Head of caudate nucleus (tissue), 42 donors: ENCODE results near the gene RAPGEF6.
"Not testable (repeated sequence)": the region's sequence is repeated elsewhere in the genome, so short reads cannot be mapped to it uniquely, and the experiment has no call there.

Source experiments
- DNase-seq, 42 donors: peaks; one replicate each; pipeline versions ENCODE4 v3.0.0 to v3.0.0-alpha.2; 2020 to 2021; ENCODE audit warnings: mixed read lengths in 7 of 42
- intact Hi-C: fragments of 100-400 bp; cut with DNase I; formaldehyde crosslinking; loops from one replicate; pipeline ENCODE4 v1.15.0; 2022

Gene RAPGEF6

DNA sequence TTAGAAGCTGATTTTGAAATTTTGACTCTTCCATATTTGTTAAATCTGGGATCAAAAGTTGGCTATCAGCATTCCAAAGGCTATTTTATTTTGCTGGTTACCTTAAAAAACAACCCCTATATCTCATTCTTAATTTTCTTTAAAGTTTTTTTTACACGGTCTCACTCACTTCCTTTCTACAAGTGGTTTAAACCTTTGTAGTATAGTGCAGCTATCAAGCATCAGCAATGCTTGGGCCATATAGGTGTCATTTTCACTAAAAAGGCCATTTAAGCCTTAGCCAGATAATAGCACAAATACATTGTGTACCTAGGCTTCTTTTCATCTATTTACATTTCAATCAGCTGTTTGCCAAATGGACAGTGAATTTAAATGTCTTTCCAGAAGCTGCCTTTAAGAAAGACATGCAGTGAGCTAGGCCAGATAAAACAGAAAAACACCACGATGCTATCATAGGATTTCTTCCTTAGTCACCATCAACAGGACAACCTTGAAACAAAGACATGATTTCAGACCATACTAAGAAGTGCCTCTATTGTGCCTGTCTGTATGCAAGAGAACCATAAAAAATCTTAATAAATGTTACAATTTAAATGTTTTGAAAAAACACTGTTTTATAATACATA is 104.2 kb downstream of the RAPGEF6 start:
- no peak for DNase-seq
- intact Hi-C loops, result no loop called here

- DNase-seq, result no peak
- intact Hi-C loops, result no loop called here
Observed at GRCh38 chr5:131528682-131529081, 106.3 kb downstream of the RAPGEF6 start.

- no peak for DNase-seq
- intact Hi-C loops, result no loop called here
Observed at GRCh38 chr5:131525805-131526204, 109.2 kb downstream of the RAPGEF6 start.

- intact Hi-C loops, result no loop called here
- DNase-seq, result no peak
Observed at GRCh38 chr5:131524431-131524830, 110.6 kb downstream of the RAPGEF6 start.

DNA sequence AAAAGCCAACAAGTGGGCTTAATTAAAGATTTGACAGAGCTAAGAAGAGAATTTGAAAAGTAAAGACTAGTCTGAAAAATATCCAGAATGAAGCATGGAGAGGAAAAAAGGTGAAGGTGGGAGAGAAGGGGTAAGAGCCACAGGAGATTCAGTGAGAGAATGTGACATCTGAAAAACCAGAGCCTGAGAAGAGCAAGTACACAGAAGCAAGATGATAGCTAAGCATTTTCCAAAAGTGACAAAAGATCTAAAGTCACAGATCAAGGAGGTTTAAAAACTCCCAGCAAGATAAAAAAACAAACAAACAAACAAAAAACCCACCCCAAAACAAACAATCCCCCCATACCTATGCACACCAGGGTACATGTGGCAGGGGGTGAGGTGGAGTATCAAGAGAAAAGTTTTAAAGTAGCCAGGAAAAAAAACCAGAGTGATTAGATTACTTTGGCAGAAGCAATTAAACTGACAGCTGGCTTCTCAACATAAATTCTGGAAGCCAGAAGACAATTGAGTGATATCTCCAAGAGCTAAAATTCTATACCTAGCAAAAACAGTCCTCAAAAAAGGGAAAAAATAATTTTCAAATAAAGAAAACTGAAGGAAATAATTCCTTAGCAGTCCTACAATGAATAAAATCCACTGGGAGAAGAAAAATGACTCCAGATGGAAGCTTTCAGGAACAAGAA is 111.4 kb downstream of the RAPGEF6 start:
- intact Hi-C loops, result no loop called here
- no peak for DNase-seq

GRCh38 chr5:131521252-131521651 is 113.8 kb downstream of the RAPGEF6 start:
- DNase-seq, result no peak
- intact Hi-C loops, result no loop called here

DNA sequence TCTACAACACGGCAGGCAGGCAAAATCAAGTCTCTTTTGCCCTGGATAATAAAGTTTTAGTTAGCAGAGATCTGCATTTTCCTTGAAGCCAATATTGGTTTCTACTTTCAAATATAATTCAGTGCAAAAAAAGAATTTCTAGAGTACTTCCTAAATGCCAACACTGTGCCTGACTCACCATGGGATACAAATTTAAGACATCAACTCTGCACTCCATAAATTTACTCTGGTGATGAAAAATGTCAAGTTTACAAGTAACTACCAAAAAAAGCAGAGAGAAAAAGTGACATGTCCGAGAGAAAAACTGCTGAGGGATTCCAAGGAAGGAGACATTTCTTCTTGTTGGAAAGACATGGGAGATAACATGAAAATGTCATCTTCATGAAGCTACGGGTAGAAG is 119.7 kb downstream of the RAPGEF6 start:
- intact Hi-C loops, result no loop called here
- no peak for DNase-seq

GRCh38 chr5:131514316-131515283 is 120.4 kb downstream of the RAPGEF6 start:
- intact Hi-C loops, result no loop called here
- DNase-seq, result no peak

GRCh38 chr5:131513780-131514179 is 121.2 kb downstream of the RAPGEF6 start:
- DNase-seq, result no peak
- intact Hi-C loops, result no loop called here

GRCh38 chr5:131511934-131512333 is 123.1 kb downstream of the RAPGEF6 start:
- no peak for DNase-seq
- intact Hi-C loops, result no loop called here

- no peak for DNase-seq
- intact Hi-C loops, result no loop called here
Observed at GRCh38 chr5:131509801-131510200, 125.2 kb downstream of the RAPGEF6 start.

DNA sequence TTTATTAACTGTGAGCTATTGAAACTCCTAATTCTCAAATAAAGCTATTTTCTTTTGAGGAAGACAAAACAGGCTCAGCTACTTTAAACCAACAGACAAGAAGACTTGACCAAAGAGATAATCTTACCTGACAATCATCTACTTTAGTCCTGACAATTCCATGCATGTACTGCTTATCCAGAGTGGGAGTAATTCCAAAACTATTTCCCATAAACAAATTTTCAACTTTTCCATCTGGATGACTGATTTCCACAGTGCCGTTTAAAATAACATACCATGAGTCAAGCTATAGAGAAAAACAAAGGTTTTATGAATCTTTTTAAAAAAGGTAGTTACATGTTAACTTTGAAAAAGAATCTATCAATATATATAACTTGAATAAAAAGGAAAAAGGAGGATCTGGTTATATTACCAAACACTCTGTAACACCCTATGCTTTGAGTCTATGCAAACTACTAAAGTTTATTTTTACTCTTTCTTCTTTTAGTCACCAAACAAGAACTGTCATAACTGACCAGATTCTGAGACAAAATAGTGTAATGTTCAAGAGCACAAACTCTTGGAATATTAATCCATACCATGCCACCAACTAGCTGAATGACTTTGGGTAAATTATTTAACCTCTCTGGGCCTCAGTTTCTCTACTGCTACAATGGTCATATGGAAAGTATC is 129.7 kb downstream of the RAPGEF6 start:
- DNase-seq, result no peak
- intact Hi-C loops, result no loop called here

- no peak for DNase-seq
- intact Hi-C loops, result no loop called here
Observed at GRCh38 chr5:131496400-131496713, 138.7 kb downstream of the RAPGEF6 start.

DNA sequence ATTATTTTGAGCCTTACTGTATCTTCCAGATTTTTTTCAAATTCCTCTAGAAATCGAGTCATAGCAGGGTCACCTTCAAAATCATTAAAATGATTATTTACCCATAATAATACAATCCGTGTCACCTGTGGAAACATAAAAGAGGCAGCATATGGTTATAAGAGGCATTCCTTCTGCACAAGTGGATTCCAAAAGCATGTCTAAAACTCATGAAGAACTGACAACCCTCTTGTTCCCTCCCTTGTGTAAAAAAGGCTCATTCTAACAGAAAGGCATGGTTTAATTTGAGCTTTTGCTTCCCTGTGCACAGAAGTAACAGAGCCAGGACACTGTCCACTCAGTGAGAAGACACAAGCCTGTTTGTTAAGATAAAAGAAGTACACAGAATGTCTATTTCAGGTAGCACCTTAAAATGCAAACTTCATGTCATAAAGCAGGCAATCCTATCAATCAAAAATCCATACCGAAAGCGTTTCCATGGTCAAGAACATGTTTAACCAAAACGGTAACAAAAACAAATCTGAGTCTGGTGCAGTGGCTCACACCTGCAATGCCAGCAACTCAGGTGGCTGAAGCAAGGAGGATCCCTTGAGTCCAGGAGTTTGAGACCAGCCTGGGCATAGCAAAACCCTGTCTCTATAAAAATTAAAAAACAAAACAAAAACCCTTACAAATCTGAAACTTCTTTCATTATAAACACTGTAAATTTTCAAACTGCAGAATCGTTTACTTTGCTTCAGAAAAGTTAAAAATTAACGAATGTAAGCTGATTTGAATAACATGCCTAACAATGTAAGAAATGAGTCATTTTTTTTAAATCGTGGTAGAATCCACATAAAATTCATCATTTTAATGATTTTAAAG is 139.3 kb downstream of the RAPGEF6 start:
- DNase-seq, result no peak

DNA sequence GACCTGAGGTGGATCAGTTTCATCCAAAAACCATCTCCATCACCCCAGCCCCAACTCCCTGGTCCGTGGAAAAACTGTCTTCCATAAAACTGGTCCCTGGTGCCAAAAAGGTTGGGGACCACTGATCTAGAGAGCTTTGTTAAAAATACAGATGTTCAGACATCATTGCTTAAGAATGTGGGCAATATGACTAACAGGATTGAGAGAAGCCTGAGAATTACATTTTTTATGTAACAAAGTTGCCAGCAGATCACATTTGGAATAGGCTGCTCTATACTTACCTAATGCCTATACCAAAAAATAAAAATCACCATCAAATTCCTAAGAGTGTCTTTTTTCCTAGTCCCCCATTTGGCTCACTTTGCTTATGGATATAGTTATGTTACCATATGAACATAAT is 143.3 kb downstream of the RAPGEF6 start:
- intact Hi-C loops, result no loop called here
- no peak for DNase-seq

More for the DNA sequence above, 139.3 kb downstream of the RAPGEF6 start:
- intact Hi-C loops, result no loop called here

DNA sequence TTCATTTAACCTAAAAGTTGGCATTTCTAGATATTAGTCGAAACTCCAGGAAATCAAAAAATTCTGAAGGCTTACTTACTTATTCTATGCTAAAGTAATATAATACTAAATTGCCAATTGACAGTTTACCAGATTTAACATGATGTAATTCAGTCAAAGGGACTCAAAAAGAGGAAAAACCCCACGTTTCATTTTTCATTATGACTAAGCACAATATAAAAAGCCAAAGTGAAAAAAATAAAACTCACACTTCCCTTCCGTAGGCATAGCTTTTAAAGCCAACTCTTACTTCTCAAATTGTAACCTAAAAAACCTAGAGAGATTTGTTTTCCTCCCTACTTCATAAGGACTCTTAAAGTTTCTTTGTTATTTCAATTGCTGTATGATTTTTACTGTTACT is 146.6 kb downstream of the RAPGEF6 start:
- no peak for DNase-seq
- intact Hi-C loops, result no loop called here

DNA sequence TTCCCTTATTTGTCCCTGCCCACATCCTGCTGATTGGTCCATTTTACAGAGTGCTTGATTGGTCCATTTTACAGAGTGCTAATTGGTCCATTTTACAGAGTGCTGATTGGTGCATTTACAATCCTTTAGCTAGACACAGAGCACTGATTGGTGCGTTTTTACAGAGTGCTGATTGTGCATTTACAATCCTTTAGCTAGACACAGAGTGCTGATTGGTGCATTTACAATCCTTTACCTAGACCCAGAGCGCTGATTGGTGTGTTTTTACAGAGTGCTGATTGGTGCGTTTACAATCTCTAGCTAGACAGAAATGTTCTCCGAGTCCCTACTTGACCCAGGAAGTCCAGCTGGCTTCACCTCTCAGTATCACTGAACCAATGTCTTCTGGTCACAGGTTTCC is 147.7 kb downstream of the RAPGEF6 start:
- intact Hi-C loops, DNase-seq: not testable (repeated sequence)

- intact Hi-C loops, result no loop called here
- DNase-seq, result no peak
Observed at GRCh38 chr5:131482617-131483016, 152.4 kb downstream of the RAPGEF6 start.

DNA sequence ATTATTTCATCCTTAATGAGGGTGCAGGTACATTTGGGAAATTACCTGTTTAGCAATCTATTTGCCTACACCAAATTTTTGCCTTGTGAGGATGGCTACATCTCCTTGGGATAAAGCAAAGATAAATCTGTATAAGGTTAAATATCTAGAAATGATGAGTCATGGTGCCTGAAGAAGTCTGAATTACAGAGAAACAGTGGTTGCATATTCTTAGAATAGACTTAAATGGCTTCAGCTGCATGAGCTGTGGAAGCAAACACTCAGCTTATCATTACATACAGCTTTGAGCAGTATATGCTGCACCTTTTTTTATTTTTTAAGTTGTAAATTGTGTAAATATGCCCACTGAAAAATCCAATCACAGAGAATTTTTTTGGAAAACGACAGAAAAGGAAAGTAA is 153.5 kb downstream of the RAPGEF6 start:
- intact Hi-C loops, result no loop called here
- no peak for DNase-seq
